ENCODE data around the gene NEK11.
A peak's percentile ranks its signal among the peaks of the same experiment; 100 is the strongest.

The NEK11 gene

GRCh38 chr3:131079086-131079485 lies 52.4 kb downstream of the NEK11 start:
- DNase-seq (ENCODE audit: low read depth), result no peak
- H3K4me3 ChIP-seq (ENCODE audit: control insufficient read depth, low read depth, low read length), result no peak overlapping the region
- no peak for TF ChIP-seq CTCF (conservative IDR thresholded peaks at IDR 0.05; ENCODE audit: control insufficient read depth, insufficient read depth, low read depth, low read length)

GRCh38 chr3:131081224-131081623 lies 54.5 kb downstream of the NEK11 start:
- DNase-seq (ENCODE audit: low read depth), result no peak
- H3K4me3 ChIP-seq (ENCODE audit: control insufficient read depth, low read depth, low read length), result no peak overlapping the region
- TF ChIP-seq CTCF (conservative IDR thresholded peaks at IDR 0.05; ENCODE audit: control insufficient read depth, insufficient read depth, low read depth, low read length), result no peak

- DNase-seq (ENCODE audit: low read depth), result no peak
- TF ChIP-seq CTCF (conservative IDR thresholded peaks at IDR 0.05; ENCODE audit: control insufficient read depth, insufficient read depth, low read depth, low read length), result no peak
- no peak overlapping the region for H3K4me3 ChIP-seq (ENCODE audit: control insufficient read depth, low read depth, low read length)
These were observed 55.6 kb downstream of the NEK11 start for GRCh38 chr3:131082246-131082645.

GRCh38 chr3:131082871-131083863 lies 56.5 kb downstream of the NEK11 start:
- no peak for TF ChIP-seq CTCF (conservative IDR thresholded peaks at IDR 0.05; ENCODE audit: control insufficient read depth, insufficient read depth, low read depth, low read length)
- peak; percentile 14 for DNase-seq (ENCODE audit: low read depth)
- H3K4me3 ChIP-seq (ENCODE audit: control insufficient read depth, low read depth, low read length), result no peak overlapping the region

- TF ChIP-seq CTCF (conservative IDR thresholded peaks at IDR 0.05; ENCODE audit: control insufficient read depth, insufficient read depth, low read depth, low read length), result no peak
- H3K4me3 ChIP-seq (ENCODE audit: control insufficient read depth, low read depth, low read length), result no peak overlapping the region
- peak; percentile 18 for DNase-seq (ENCODE audit: low read depth)
These were observed 65.1 kb downstream of the NEK11 start for GRCh38 chr3:131091768-131092167.

- TF ChIP-seq CTCF (conservative IDR thresholded peaks at IDR 0.05; ENCODE audit: control insufficient read depth, insufficient read depth, low read depth, low read length), result no peak
- DNase-seq (ENCODE audit: low read depth), result peak; percentile 6
- no peak overlapping the region for H3K4me3 ChIP-seq (ENCODE audit: control insufficient read depth, low read depth, low read length)
These were observed 81.2 kb downstream of the NEK11 start for GRCh38 chr3:131107637-131108433.

All from fibroblast of mammary gland (primary cell).